Esophagus muscularis mucosa (tissue), 4 donors: ENCODE data around the gene TMPRSS4. TPM values are rescaled to one million over a fixed set of nuclear protein-coding genes. Genes with fewer than 3 reads are reported as not detected.

Experiments used
- DNase-seq: peaks from one replicate; pipeline ENCODE4 v3.0.0-alpha.2; 2017; ENCODE audit errors: extremely low spot score
- H3K27ac ChIP-seq, 4 donors: fragments of 200-600 bp; sonication (generic); replicated peaks in 1 of 4; 1 replicate in 3 of 4; 2 replicates in 1 of 4; pipeline ENCODE4 v1.5.1; 2016 to 2019; ENCODE audit warnings: mild to moderate bottlenecking in 1 of 4
- H3K27me3 ChIP-seq, 4 donors: fragments of 200-600 bp; sonication (generic); one replicate each; pipeline versions ENCODE4 v1.5.1 to v1.6.0; 2016 to 2019
- H3K36me3 ChIP-seq, 4 donors: fragments of 200-600 bp; sonication (generic); one replicate each; pipeline ENCODE4 v1.5.1; 2016 to 2019
- H3K4me1 ChIP-seq, 4 donors: fragments of 200-600 bp; sonication (generic); one replicate each; pipeline ENCODE4 v1.5.1; 2016 to 2019
- H3K4me3 ChIP-seq, 4 donors: fragments of 200-600 bp; sonication (generic); 1 replicate in 2 of 4; 2 replicates in 2 of 4; pipeline ENCODE4 v1.5.1; 2016 to 2019; ENCODE audit warnings: mild to moderate bottlenecking in 4 of 4, moderate library complexity in 1 of 4
- H3K9me3 ChIP-seq, 4 donors: fragments of 200-600 bp; sonication (generic); 1 replicate in 3 of 4; 2 replicates in 1 of 4; pipeline ENCODE4 v1.5.1; 2016 to 2019
- EP300 ChIP-seq: sonication (generic); formaldehyde crosslinking; IDR thresholded peaks from one replicate; pipeline ENCODE4 v1.6.1; 2017; ENCODE audit warnings: antibody characterized with exemption
- POLR2A ChIP-seq: fragments of 450-650 bp; IDR thresholded peaks from one replicate; pipeline ENCODE4 v1.6.1; 2017; ENCODE audit warnings: antibody characterized with exemption, moderate library complexity, mild to moderate bottlenecking, low read depth
- POLR2AphosphoS5 ChIP-seq, 2 donors: sonication (generic); formaldehyde crosslinking; IDR thresholded peaks; one replicate each; pipeline ENCODE4 v1.6.1; 2017; ENCODE audit warnings: antibody characterized with exemption in 2 of 2
- WGBS: methylation state at CpG from one replicate; pipeline ENCODE4 v1.1.5; 2018; 5-methylcytosine and 5-hydroxymethylcytosine counted together
- intact Hi-C: fragments of 100-400 bp; cut with DNase I; formaldehyde crosslinking; loops from one replicate; pipeline ENCODE4 v1.15.1; 2023
- total RNA-seq, 4 donors: library from RNA; depleted of rRNA; stranded (reverse); fragments of >200 nt; gene quantifications; one replicate each; pipeline versions ENCODE4 v1.1.0 to v1.2.1, GENCODE V29; 2016
- TF ChIP-seq, protein P1 (sequence below), 3 experiments: fragments of 200-600 bp in 2 of 3; fragments of 450-650 bp in 1 of 3; sonication (generic) in 2 of 3; IDR thresholded peaks; one replicate each; pipeline ENCODE4 v1.5.1; 2017 to 2019; ENCODE audit warnings: antibody characterized with exemption in 3 of 3, mild to moderate bottlenecking in 2 of 3, moderate library complexity in 1 of 3

Gene TMPRSS4
- total RNA-seq, 4 donors from 2014 or later: 0.17 to 0.33 (median 0.26) TPM; not detected in 1

DNA sequence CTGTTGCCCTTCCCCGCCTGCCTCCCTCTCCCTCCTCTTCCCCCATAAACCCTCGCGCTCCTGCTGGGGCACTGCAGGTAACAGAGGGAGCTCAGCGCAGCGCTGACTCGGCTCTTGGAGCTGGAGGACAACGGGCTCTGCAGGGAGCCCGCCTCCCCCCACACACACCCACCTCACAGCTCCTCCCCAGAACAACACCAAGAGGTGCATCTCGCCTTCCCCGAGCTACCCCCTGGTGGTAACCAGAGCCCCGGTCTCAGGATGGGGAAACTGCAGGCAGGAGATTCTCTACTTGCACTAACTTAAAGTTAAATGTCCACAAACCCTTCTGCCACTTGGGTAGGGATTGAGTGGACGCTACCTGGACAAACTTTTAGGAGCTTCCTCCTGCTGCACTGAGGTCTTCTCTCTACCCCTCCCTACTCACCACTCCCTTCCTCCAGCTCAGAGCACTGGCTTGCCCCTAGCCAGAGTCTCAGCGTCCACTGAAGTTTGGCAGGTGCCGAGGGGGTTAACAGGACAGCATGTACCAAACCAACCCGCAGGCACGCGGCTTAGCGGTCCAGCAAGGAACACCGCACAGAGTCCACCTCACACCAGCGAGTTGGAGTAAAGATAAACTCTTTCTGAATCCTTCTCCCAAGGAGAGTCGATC lies 79.8 kb downstream of the TMPRSS4 start:
- DNase-seq: no peak
- Histone ChIP-seq H3K27ac (no peak overlapping the region), H3K4me1 (peaks cover 14 to 39% (median 31%) of the 10 kb centered on the region in 4 donors), H3K36me3 (no peaks in the 10 kb centered on the region), H3K27me3 (peaks cover 0 to 95% (median 18%) of the 10 kb centered on the region in 4 donors), H3K4me3 (no peak overlapping the region), H3K9me3 (no peaks in the 10 kb centered on the region)
- TF ChIP-seq, protein P1, sequence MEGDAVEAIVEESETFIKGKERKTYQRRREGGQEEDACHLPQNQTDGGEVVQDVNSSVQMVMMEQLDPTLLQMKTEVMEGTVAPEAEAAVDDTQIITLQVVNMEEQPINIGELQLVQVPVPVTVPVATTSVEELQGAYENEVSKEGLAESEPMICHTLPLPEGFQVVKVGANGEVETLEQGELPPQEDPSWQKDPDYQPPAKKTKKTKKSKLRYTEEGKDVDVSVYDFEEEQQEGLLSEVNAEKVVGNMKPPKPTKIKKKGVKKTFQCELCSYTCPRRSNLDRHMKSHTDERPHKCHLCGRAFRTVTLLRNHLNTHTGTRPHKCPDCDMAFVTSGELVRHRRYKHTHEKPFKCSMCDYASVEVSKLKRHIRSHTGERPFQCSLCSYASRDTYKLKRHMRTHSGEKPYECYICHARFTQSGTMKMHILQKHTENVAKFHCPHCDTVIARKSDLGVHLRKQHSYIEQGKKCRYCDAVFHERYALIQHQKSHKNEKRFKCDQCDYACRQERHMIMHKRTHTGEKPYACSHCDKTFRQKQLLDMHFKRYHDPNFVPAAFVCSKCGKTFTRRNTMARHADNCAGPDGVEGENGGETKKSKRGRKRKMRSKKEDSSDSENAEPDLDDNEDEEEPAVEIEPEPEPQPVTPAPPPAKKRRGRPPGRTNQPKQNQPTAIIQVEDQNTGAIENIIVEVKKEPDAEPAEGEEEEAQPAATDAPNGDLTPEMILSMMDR (IDR thresholded peaks at IDR 0.05): no peak
- no peak for TF ChIP-seq POLR2A
- TF ChIP-seq POLR2AphosphoS5 (IDR thresholded peaks at IDR 0.05): no peak
- TF ChIP-seq EP300: no peak
- 15% methylated on average over 18 of the region's 21 CpGs for WGBS
- intact Hi-C loops: no loop called here

DNA sequence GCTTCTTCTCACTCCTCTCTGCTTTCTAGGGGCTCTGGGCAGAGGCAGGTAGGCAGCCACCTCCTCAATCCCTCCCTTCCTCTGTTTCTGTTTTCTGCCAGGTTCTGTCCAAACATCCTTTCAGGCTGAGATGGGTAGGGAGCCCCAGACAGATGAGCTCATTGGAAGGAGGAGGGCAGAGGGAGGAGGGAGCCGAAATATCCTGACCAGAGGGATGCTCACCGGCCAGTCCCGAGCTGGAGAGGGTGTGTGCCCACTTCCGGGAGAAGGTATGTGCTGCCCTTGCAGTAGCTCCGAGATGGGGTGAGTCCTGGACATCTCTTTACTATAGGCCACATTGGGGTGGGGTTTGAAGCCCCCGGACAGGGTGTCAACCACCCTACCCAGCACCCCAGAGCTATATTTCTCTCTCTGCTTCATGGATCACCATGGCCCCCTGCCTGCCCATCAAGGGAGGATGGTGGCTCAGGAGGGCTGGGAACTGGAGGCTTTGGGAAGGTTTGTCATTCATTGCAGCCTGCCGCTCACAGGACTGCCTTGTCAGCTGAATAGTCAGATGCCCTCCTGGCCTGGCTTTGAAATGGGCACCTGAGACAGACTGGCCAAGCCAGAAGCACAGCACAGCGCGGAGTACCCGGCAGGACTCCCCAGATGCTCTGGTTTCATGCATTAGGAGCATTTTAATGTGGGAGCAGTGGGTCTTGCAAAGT lies 80.5 kb downstream of the TMPRSS4 start:
- H3K27ac ChIP-seq: no peak overlapping the region
- peaks cover 0 to 96% (median 15%) of the 10 kb centered on the region in 4 donors for H3K27me3 ChIP-seq
- no peak overlapping the region for H3K4me3 ChIP-seq
- no peak for DNase-seq
- no peaks in the 10 kb centered on the region for H3K9me3 ChIP-seq
- TF ChIP-seq POLR2AphosphoS5 (IDR thresholded peaks at IDR 0.05) (no peak), EP300 (no peak)
- H3K36me3 ChIP-seq: no peaks in the 10 kb centered on the region
- intact Hi-C loops: no loop called here
- peaks cover 11 to 32% (median 24%) of the 10 kb centered on the region in 4 donors for H3K4me1 ChIP-seq
- 38% methylated on average over 9 of the region's 10 CpGs for WGBS

DNA sequence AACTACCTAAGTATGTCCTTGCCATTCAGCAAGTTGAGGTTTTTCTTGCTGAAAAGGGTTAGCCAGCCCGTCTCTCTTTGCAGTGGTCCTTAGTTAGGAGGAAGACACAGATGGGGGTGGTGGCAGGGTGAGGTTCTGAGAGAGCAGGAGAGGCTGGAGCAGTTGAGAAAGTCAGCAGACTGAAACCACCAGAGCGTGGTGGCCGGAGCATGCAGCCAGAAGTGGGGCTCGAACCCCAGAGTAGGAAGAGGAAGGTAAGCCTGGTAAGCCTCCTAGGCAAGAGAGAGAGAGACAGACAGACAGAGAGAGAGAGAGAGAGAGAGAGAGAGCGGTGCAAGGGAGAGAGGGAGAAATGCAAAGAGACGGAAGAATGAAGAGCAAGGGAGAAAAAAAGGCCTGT lies 84.9 kb downstream of the TMPRSS4 start:
- 72% methylated on average over 6 of the region's 6 CpGs for WGBS
- H3K36me3 ChIP-seq: peaks cover 0 to 5% (median 0%) of the 10 kb centered on the region in 4 donors

DNA sequence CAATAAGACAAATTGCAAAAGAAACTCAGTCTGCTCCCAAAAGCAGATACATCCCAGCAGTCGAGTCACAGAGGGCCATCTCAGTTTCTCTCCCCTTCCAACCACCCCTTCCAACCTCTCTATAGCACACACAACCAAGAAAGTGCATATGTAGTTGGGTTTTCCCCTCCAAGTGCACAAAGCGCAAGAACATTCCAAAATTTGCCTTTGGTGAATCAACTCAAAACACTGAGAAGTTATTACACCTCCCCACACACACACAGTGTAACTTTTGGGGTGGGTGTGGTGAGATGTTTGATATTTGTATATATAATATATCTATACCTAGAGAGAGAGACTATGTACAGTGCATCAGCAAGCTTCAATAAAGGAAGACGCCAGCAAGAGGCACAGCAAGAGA lies 86.0 kb downstream of the TMPRSS4 start:
- Histone ChIP-seq H3K4me1 (peaks cover 0 to 6% (median 0%) of the 10 kb centered on the region in 4 donors), H3K36me3 (peaks cover 0 to 7% (median 3%) of the 10 kb centered on the region in 4 donors), H3K27me3 (peaks cover 0 to 45% (median 0%) of the 10 kb centered on the region in 4 donors), H3K4me3 (no peak overlapping the region), H3K27ac (no peak overlapping the region), H3K9me3 (no peaks in the 10 kb centered on the region)
- intact Hi-C loops: no loop called here
- TF ChIP-seq POLR2AphosphoS5 (IDR thresholded peaks at IDR 0.05) (no peak), POLR2A (no peak), EP300 (no peak)
- TF ChIP-seq, protein P1 (IDR thresholded peaks at IDR 0.05): no peak
- WGBS: 81% methylated on average over 3 of the region's 3 CpGs
- DNase-seq: no peak

More for the DNA sequence above, 84.9 kb downstream of the TMPRSS4 start:
- no peak for DNase-seq
- H3K9me3 ChIP-seq: no peaks in the 10 kb centered on the region
- intact Hi-C loops: no loop called here
- H3K4me3 ChIP-seq: no peak overlapping the region
- H3K27ac ChIP-seq: no peak overlapping the region
- peaks cover 0 to 55% (median 3%) of the 10 kb centered on the region in 4 donors for H3K27me3 ChIP-seq
- TF ChIP-seq, protein P1 (IDR thresholded peaks at IDR 0.05): no peak
- no peak for TF ChIP-seq POLR2AphosphoS5 (IDR thresholded peaks at IDR 0.05)
- no peak for TF ChIP-seq EP300
- no peak for TF ChIP-seq POLR2A
- H3K4me1 ChIP-seq: peaks cover 4 to 9% (median 5%) of the 10 kb centered on the region in 4 donors

DNA sequence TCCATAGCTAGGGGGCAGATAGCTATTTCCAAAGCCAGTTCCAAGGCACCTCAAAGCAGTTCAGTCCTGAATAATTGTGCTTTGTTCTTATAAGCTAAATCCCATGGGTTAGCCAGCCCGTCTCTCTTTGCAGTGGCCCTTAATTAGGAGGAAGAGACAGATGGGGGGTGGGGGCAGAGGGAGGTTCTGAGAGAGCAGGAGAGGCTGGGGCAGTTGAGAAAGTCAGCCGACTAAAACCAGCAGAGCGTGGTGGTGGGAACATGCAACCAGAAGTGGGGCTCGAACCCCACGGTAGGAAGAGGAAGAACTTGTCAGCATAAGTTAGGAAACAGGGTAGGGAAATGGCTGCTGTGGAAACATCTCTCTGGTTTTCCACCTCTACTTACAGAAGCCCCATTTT lies 86.6 kb downstream of the TMPRSS4 start:
- no peaks in the 10 kb centered on the region for H3K9me3 ChIP-seq
- peaks cover 0 to 9% (median 4%) of the 10 kb centered on the region in 4 donors for H3K36me3 ChIP-seq
- H3K27ac ChIP-seq: no peak overlapping the region
- TF ChIP-seq POLR2A (no peak), POLR2AphosphoS5 (IDR thresholded peaks at IDR 0.05) (no peak), EP300 (no peak)
- TF ChIP-seq, protein P1 (IDR thresholded peaks at IDR 0.05): no peak
- intact Hi-C loops: no loop called here
- H3K27me3 ChIP-seq: peaks cover 0 to 38% (median 0%) of the 10 kb centered on the region in 4 donors
- H3K4me1 ChIP-seq: peaks cover 0 to 6% (median 0%) of the 10 kb centered on the region in 4 donors
- WGBS: 74% methylated on average over 5 of the region's 5 CpGs
- no peak for DNase-seq
- H3K4me3 ChIP-seq: no peak overlapping the region
